ENCODE data around the gene RTP1. TPM values are rescaled to one million over a fixed set of nuclear protein-coding genes. Genes with fewer than 3 reads are reported as not detected.

RTP1 gene
- total RNA-seq, 1 experiment from 2014 or later, result not detected

DNA sequence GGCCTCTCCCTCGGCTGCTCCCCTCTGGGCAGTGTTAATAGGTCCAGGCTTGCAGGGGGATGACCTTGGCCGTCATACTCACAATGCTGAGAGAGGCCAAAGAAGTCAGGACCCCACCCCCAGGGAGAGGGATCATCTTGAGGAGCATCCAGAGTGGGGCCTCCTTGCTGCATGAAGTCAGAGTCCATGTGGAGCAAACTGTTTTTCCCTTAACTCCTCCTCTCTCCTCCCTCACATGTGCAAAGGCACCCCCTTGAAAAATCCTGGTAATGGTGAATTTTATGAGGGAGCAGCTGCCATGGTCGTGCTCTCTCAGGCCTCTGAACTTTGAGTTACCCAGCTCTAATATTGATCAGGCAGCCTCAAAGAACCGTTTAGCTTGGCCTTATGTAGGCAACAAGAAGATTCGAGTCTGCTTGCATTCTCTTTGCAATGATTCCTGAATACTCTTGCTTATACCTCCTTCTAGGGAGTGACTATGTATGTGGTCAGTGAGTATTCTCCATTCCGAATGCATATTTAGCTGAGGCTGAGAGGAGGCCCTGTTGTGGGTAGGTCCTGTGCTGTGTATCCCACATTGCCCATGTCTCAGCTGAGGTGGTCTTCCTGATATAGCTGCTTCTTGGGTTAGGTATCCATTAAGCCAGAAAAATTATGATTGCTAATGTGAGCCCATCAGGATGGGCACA, 34.9 kb upstream of the RTP1 start:
- no peak overlapping the region for H3K27ac ChIP-seq (ENCODE audit: low read depth, low read length)
- BruUV-seq (replicated peaks), result no TSS peak
- no peaks in the 10 kb centered on the region for H3K79me2 ChIP-seq (ENCODE audit: insufficient read depth, low read length)
- no peak overlapping the region for H3K4me3 ChIP-seq (replicated peaks in 1 of 2; ENCODE audit: low read depth in 1 of 2, low read length in 2 of 2)
- H3K27me3 ChIP-seq (ENCODE audit: insufficient read depth, low read length), result no peaks in the 10 kb centered on the region
- ChIA-PET RAD21 (ENCODE audit: low non-redundant PET in 1 of 2, low total read pairs in 2 of 2, uncharacterized antibody in 2 of 2, unreplicated experiment in 2 of 2) (no interaction called here), CTCF (interaction anchor here (0.8 to 1.4 kb wide), 2 partner anchors 12 to 313 kb away, joined by 3 to 11 read pairs; no protein-coding TSS in a partner anchor), POLR2A (no interaction called here)
- peaks cover 0 to 2% of the 10 kb centered on the region in 2 experiments; a peak in 1 of 4 replicates for H3K4me1 ChIP-seq (ENCODE audit: control insufficient read depth in 1 of 2, insufficient read depth in 2 of 2, low read length in 2 of 2)
- H3K9me3 ChIP-seq (ENCODE audit: control insufficient read depth in 1 of 2, insufficient read depth in 1 of 2, low read depth in 1 of 2, low read length in 2 of 2), result no peaks in the 10 kb centered on the region; a peak in 1 of 4 replicates
- no peak overlapping the region for H2AFZ ChIP-seq (ENCODE audit: low read depth, low read length, poor library complexity, severe bottlenecking)
- H4K20me1 ChIP-seq (ENCODE audit: insufficient read depth), result no peaks in the 10 kb centered on the region
- no peaks in the 10 kb centered on the region for H3K9me2 ChIP-seq (ENCODE audit: insufficient read depth)
- intact Hi-C loops (cut with micrococcal nuclease), result no loop called here
- ATAC-seq (no peak), DNase-seq (ENCODE audit: low read depth, low spot score) (no peak)
- no peak for TF ChIP-seq JUND (IDR thresholded peaks at IDR 0.05)
- TF ChIP-seq EGR1 (IDR thresholded peaks at IDR 0.05; ENCODE audit: low read depth), result no peak
- TF ChIP-seq ZNF274 (IDR thresholded peaks at IDR 0.05; ENCODE audit: low read depth, low read length), result no peak
- no peak for TF ChIP-seq TCF7L2 (IDR thresholded peaks at IDR 0.05; ENCODE audit: borderline replicate concordance, extremely low read depth, insufficient read depth, insufficient read length)
- TF ChIP-seq EZH2 (IDR thresholded peaks at IDR 0.05), result no peak
- TF ChIP-seq YY1 (IDR thresholded peaks at IDR 0.05; ENCODE audit: extremely low read depth, insufficient replicate concordance, low read depth, low read length), result no peak
- TF ChIP-seq RAD21 (IDR thresholded peaks at IDR 0.05; ENCODE audit: low read depth), result no peak
- TF ChIP-seq SP1 (IDR thresholded peaks at IDR 0.05; ENCODE audit: low read depth), result no peak
- TF ChIP-seq, protein P1, sequence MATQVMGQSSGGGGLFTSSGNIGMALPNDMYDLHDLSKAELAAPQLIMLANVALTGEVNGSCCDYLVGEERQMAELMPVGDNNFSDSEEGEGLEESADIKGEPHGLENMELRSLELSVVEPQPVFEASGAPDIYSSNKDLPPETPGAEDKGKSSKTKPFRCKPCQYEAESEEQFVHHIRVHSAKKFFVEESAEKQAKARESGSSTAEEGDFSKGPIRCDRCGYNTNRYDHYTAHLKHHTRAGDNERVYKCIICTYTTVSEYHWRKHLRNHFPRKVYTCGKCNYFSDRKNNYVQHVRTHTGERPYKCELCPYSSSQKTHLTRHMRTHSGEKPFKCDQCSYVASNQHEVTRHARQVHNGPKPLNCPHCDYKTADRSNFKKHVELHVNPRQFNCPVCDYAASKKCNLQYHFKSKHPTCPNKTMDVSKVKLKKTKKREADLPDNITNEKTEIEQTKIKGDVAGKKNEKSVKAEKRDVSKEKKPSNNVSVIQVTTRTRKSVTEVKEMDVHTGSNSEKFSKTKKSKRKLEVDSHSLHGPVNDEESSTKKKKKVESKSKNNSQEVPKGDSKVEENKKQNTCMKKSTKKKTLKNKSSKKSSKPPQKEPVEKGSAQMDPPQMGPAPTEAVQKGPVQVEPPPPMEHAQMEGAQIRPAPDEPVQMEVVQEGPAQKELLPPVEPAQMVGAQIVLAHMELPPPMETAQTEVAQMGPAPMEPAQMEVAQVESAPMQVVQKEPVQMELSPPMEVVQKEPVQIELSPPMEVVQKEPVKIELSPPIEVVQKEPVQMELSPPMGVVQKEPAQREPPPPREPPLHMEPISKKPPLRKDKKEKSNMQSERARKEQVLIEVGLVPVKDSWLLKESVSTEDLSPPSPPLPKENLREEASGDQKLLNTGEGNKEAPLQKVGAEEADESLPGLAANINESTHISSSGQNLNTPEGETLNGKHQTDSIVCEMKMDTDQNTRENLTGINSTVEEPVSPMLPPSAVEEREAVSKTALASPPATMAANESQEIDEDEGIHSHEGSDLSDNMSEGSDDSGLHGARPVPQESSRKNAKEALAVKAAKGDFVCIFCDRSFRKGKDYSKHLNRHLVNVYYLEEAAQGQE (IDR thresholded peaks at IDR 0.05; ENCODE audit: low read depth), result no peak
- no peak for TF ChIP-seq POLR2AphosphoS5 (IDR thresholded peaks at IDR 0.05; ENCODE audit: low read depth, low read length)
- TF ChIP-seq, protein P2, sequence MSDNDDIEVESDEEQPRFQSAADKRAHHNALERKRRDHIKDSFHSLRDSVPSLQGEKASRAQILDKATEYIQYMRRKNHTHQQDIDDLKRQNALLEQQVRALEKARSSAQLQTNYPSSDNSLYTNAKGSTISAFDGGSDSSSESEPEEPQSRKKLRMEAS (IDR thresholded peaks at IDR 0.05), result no peak
- no peak for TF ChIP-seq EZH2phosphoT487 (IDR thresholded peaks at IDR 0.05; ENCODE audit: borderline replicate concordance)
- TF ChIP-seq ZFX (IDR thresholded peaks at IDR 0.05), result no peak
- H3K9ac ChIP-seq (ENCODE audit: low read length), result no peak overlapping the region
- H3K4me2 ChIP-seq (ENCODE audit: low read length), result no peak overlapping the region
- no peaks in the 10 kb centered on the region for H3K36me3 ChIP-seq (ENCODE audit: control insufficient read depth in 1 of 2, insufficient read depth in 2 of 2, low read length in 2 of 2)
